B cell (primary cell): ENCODE measurements around the gene TRMO. TPM values are rescaled to one million over a fixed set of nuclear protein-coding genes. Genes with fewer than 3 reads are reported as not detected.

Source experiments
- ATAC-seq: fragments of 200-7000 bp; cut with Tn5 transposase; one replicate; pipeline ENCODE4 v1.10.0; 2021; ENCODE audit warnings: low read depth, mild to moderate bottlenecking, moderate number of reproducible peaks, moderate library complexity
- CTCF ChIA-PET: fragments of 350-600 bp; sonication (Branson Sonifier 250); formaldehyde crosslinking; loops from one replicate; lab custom pipeline; 2021; ENCODE audit warnings: antibody characterized with exemption, inconsistent platforms; lab: Charles Lee
- POLR2A ChIA-PET: fragments of 350-600 bp; sonication (Branson Sonifier 250); formaldehyde crosslinking; loops from one replicate; lab custom pipeline; 2021; ENCODE audit warnings: antibody characterized with exemption; lab: Charles Lee
- DNase-seq: peaks from one replicate; pipeline ENCODE4 v3.0.0; 2013
- H2AFZ ChIP-seq: 2 replicates; pipeline ENCODE4 v1.6.1; 2012; ENCODE audit warnings: mild to moderate bottlenecking, low read depth, low read length; ENCODE audit not compliant: insufficient read depth, poor library complexity, severe bottlenecking
- H3K27ac ChIP-seq, 2 donors: 1 replicate in 1 of 2; 2 replicates in 1 of 2; pipeline ENCODE4 v1.5.1; 2012 to 2013; ENCODE audit warnings: low read length in 2 of 2, mild to moderate bottlenecking in 2 of 2, moderate library complexity in 1 of 2
- H3K27me3 ChIP-seq, 4 experiments: fragments of 200-600 bp in 1 of 4; sonication (generic) in 1 of 4; replicated peaks in 1 of 4; 1 replicate in 2 of 4; 2 replicates in 2 of 4; pipeline versions ENCODE4 v1.6.1 to v1.7.0; 2013 to 2016; ENCODE audit warnings: low read length in 3 of 4, mild to moderate bottlenecking in 2 of 4, mixed read lengths in 1 of 4, moderate library complexity in 1 of 4; ENCODE audit not compliant: insufficient read depth in 4 of 4, control insufficient read depth in 3 of 4; ENCODE audit errors: control extremely low read depth in 1 of 4
- H3K36me3 ChIP-seq, 2 experiments: replicated peaks in 1 of 2; 1 replicate in 1 of 2; 2 replicates in 1 of 2; pipeline versions ENCODE4 v1.6.1 to v1.7.1; 2013; ENCODE audit warnings: low read length in 1 of 2; ENCODE audit not compliant: insufficient read depth in 2 of 2, control insufficient read depth in 1 of 2; ENCODE audit errors: control extremely low read depth in 1 of 2, extremely low read depth in 1 of 2
- H3K4me1 ChIP-seq, 2 donors: fragments of 200-600 bp in 1 of 2; sonication (generic) in 1 of 2; 1 replicate in 1 of 2; 2 replicates in 1 of 2; pipeline versions ENCODE4 v1.5.1 to v1.6.1; 2013 to 2017; ENCODE audit warnings: low read length in 2 of 2; ENCODE audit not compliant: control insufficient read depth in 2 of 2, insufficient read depth in 2 of 2
- H3K4me2 ChIP-seq: replicated peaks from 2 replicates; pipeline ENCODE3; 2012; ENCODE audit warnings: mild to moderate bottlenecking, low read depth, low read length; ENCODE audit not compliant: poor library complexity, severe bottlenecking
- H3K4me3 ChIP-seq, 5 experiments: fragments of 200-600 bp in 1 of 5; sonication (generic) in 1 of 5; 1 replicate in 3 of 5; 2 replicates in 2 of 5; pipeline versions ENCODE4 v1.5.1 to v1.7.0; 2011 to 2016; ENCODE audit warnings: low read length in 4 of 5, mild to moderate bottlenecking in 4 of 5, low read depth in 2 of 5, control low read depth in 1 of 5, moderate library complexity in 1 of 5; ENCODE audit not compliant: insufficient read depth in 1 of 5; ENCODE audit errors: control extremely low read depth in 1 of 5, extremely low read depth in 1 of 5
- H3K79me2 ChIP-seq: fragments of 200-600 bp; sonication (generic); one replicate; pipeline ENCODE4 v1.6.0; 2016; ENCODE audit warnings: low read length; ENCODE audit not compliant: control insufficient read depth, insufficient read depth
- H3K9ac ChIP-seq: fragments of 200-600 bp; sonication (generic); 2 replicates; pipeline ENCODE4 v1.6.1; 2017; ENCODE audit warnings: mild to moderate bottlenecking, low read length, moderate library complexity
- H3K9me3 ChIP-seq, 3 donors: one replicate each; pipeline versions ENCODE4 v1.6.1 to v1.7.1; 2013; ENCODE audit warnings: low read length in 2 of 3; ENCODE audit not compliant: control insufficient read depth in 2 of 3, insufficient read depth in 1 of 3; ENCODE audit errors: control extremely low read depth in 1 of 3
- H4K20me1 ChIP-seq: 2 replicates; pipeline ENCODE4 v1.6.0; 2012; ENCODE audit warnings: mild to moderate bottlenecking, low read length; ENCODE audit not compliant: insufficient read depth, control insufficient read depth, poor library complexity, severe bottlenecking
- H3K27ac Mint-ChIP-seq: one replicate; pipeline ENCODE4 v1.8.0; 2021; ENCODE audit warnings: mixed read lengths
- H3K27me3 Mint-ChIP-seq: one replicate; pipeline ENCODE4 v1.8.0; 2021; ENCODE audit warnings: mixed read lengths
- H3K4me1 Mint-ChIP-seq: one replicate; pipeline ENCODE4 v1.8.0; 2021; ENCODE audit warnings: mixed read lengths
- H3K4me3 Mint-ChIP-seq: one replicate; pipeline ENCODE4 v1.8.0; 2021; ENCODE audit warnings: mixed read lengths
- H3K9me3 Mint-ChIP-seq: one replicate; pipeline ENCODE4 v1.8.0; 2022; ENCODE audit warnings: mixed read lengths; ENCODE audit not compliant: insufficient read depth
- EZH2 ChIP-seq: IDR thresholded peaks from 2 replicates; pipeline ENCODE4 v1.6.1; 2012; ENCODE audit warnings: borderline replicate concordance, low read depth, mild to moderate bottlenecking, moderate library complexity, low read length; ENCODE audit not compliant: insufficient read depth, poor library complexity, severe bottlenecking
- WGBS: methylation state at CpG from one replicate; pipeline ENCODE4 v1.1.5; 2013; ENCODE audit warnings: missing lambda C conversion rate; ENCODE audit not compliant: insufficient coverage; 5-methylcytosine and 5-hydroxymethylcytosine counted together
- intact Hi-C: fragments of 100-400 bp; cut with micrococcal nuclease; formaldehyde crosslinking; loops from one replicate; pipeline ENCODE4 v1.10.0; 2022
- polyA plus RNA-seq: library from polyadenylated mRNA; depleted of rRNA; stranded (reverse); fragments of >200 nt; gene quantifications from 2 replicates; pipeline ENCODE4 v1.2.3, GENCODE V29; 2012
- total RNA-seq, 2 donors: library from RNA; stranded (reverse); fragments of 120-200 nt in 1 of 2; gene quantifications; 1 replicate in 1 of 2; 2 replicates in 1 of 2; pipeline versions ENCODE4 v1.2.3 to v1.2.4, GENCODE V29; 2013 to 2022
- TF ChIP-seq, protein P1 (sequence below): fragments of 200-600 bp; IDR thresholded peaks from one replicate; pipeline ENCODE4 v1.8.0; 2022; ENCODE audit warnings: antibody characterized with exemption, mild to moderate bottlenecking

Gene TRMO
- total and polyA plus RNA-seq, 2 donors (not counting 1 experiment from before 2014, with no cell fraction given), result 16.9 to 42.3 TPM

- Histone ChIP-seq H3K27me3 (peaks cover 0 to 2% (median 0%) of the 10 kb centered on the region in 4 experiments), H4K20me1 (no peaks in the 10 kb centered on the region), H3K9me3 (no peaks in the 10 kb centered on the region), H3K27ac (no peak overlapping the region), H3K4me3 (no peak overlapping the region), H3K36me3 (no peaks in the 10 kb centered on the region), H3K79me2 (no peaks in the 10 kb centered on the region), H3K4me2 (no peak overlapping the region), H2AFZ (no peak overlapping the region), H3K4me1 (no peaks in the 10 kb centered on the region), H3K9ac (no peak overlapping the region)
- no CpG with 5 or more reads among the region's 3 CpGs for WGBS
- no peaks in the 10 kb centered on the region for H3K9me3 Mint-ChIP-seq
- no peak overlapping the region for H3K4me3 Mint-ChIP-seq
- H3K27ac Mint-ChIP-seq, result no peak overlapping the region
- ChIA-PET POLR2A (no interaction called here), CTCF (interaction anchor here (1.4 kb wide), 2 partner anchors 10 to 22 kb away, joined by 3 to 4 read pairs; partner anchors contain the start of gene TRMO)
- no peak for ATAC-seq
- intact Hi-C loops, result no loop called here
- TF ChIP-seq EZH2, result no peak
- TF ChIP-seq, protein P1, sequence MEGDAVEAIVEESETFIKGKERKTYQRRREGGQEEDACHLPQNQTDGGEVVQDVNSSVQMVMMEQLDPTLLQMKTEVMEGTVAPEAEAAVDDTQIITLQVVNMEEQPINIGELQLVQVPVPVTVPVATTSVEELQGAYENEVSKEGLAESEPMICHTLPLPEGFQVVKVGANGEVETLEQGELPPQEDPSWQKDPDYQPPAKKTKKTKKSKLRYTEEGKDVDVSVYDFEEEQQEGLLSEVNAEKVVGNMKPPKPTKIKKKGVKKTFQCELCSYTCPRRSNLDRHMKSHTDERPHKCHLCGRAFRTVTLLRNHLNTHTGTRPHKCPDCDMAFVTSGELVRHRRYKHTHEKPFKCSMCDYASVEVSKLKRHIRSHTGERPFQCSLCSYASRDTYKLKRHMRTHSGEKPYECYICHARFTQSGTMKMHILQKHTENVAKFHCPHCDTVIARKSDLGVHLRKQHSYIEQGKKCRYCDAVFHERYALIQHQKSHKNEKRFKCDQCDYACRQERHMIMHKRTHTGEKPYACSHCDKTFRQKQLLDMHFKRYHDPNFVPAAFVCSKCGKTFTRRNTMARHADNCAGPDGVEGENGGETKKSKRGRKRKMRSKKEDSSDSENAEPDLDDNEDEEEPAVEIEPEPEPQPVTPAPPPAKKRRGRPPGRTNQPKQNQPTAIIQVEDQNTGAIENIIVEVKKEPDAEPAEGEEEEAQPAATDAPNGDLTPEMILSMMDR, result no peak
- H3K4me1 Mint-ChIP-seq, result peaks cover 4% of the 10 kb centered on the region
- H3K27me3 Mint-ChIP-seq, result peaks cover 13% of the 10 kb centered on the region
- no peak for DNase-seq
Measured at GRCh38 chr9:97944612-97945011, 22.3 kb upstream of the TRMO start.

DNA sequence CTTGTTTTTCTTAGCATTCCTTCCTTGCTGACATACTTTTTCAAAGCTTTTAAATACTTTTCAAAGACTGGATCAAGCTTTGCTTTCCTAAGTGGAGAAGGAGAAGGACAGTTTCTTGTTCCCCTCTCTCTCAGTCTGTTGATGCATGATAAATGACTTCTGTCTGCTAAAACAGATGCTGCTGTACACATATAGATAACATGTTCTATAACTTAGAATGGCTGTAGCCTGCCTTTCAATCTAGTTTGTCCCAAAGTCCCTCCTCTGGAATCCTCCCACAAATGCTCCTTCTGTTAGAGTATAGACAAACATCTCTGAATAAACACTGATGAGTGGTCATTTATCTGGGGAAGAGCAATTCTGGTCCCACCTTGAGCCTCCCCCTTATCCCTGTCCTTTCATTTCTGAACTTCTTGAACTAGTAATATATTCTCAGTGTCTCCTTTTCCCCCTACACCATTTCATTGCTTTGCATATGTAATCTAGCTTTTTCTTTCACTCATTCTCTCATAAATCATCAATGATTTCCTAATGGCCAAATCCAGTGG lies 21.1 kb upstream of the TRMO start:
- Mint-ChIP-seq H3K9me3 (no peaks in the 10 kb centered on the region), H3K4me1 (peaks cover 4% of the 10 kb centered on the region), H3K27ac (no peak overlapping the region), H3K4me3 (no peak overlapping the region), H3K27me3 (peaks cover 10% of the 10 kb centered on the region)
- no peak overlapping the region for H3K4me2 ChIP-seq
- H3K4me3 ChIP-seq, result no peak overlapping the region
- ATAC-seq, result no peak
- H3K9me3 ChIP-seq, result no peaks in the 10 kb centered on the region
- H3K79me2 ChIP-seq, result no peaks in the 10 kb centered on the region
- ChIA-PET POLR2A (no interaction called here), CTCF (interaction anchor here (1.4 kb wide), 2 partner anchors 9 to 21 kb away, joined by 3 to 4 read pairs; partner anchors contain the start of gene TRMO)
- no peak overlapping the region for H2AFZ ChIP-seq
- no peaks in the 10 kb centered on the region for H3K36me3 ChIP-seq
- peaks cover 0 to 2% (median 0%) of the 10 kb centered on the region in 4 experiments for H3K27me3 ChIP-seq
- TF ChIP-seq, protein P1, result no peak
- no peak for TF ChIP-seq EZH2
- no peak overlapping the region for H3K9ac ChIP-seq
- no peaks in the 10 kb centered on the region for H4K20me1 ChIP-seq
- DNase-seq, result no peak
- intact Hi-C loops, result no loop called here
- H3K27ac ChIP-seq, result no peak overlapping the region
- H3K4me1 ChIP-seq, result peaks cover under 1% of the 10 kb centered on the region in 2 donors
